GM19035 (cell line): Measurements from ENCODE around the gene TBCB.
"Not testable (repeated sequence)": the region's sequence is repeated elsewhere in the genome, so short reads cannot be mapped to it uniquely, and the experiment has no call there.

ENCODE experiments used
- ATAC-seq: cut with Tn5 transposase; IDR thresholded peaks from one replicate; pipeline ENCODE4 v1.9.1; 2021; ENCODE audit not compliant: unreplicated experiment

TBCB gene

DNA sequence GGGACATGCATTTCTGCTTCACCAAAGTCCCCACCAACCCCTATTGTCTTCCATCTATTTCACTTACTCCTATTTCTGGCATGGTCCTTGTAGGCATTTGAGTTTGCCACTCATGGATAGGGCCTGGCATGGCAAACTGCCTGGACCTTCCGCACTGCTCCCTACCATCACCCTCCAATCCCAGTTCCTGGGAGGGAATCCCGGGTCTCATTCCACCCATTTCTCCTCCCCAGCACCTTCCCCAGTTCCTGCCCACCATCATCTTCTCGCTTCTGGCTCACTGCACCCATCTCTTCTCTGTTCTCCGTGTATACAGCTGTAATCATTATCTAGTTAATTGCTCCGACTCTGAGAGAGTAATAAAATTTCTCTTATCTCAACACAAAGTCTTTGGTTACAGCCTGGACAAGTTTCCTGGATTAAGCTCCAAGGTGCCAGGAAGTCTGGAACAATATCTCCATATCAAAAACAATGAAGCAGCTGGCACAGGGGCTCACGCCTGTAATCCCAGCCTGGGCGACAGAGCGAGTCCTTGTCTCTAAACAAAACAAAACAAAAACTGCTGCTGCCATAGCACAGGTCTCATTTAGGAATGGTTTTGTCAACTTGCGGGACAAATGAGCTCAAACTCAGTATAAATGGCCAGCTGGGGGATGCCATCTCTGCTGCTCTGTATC lies 54.0 kb downstream of the TBCB start:
- no peak for ATAC-seq

DNA sequence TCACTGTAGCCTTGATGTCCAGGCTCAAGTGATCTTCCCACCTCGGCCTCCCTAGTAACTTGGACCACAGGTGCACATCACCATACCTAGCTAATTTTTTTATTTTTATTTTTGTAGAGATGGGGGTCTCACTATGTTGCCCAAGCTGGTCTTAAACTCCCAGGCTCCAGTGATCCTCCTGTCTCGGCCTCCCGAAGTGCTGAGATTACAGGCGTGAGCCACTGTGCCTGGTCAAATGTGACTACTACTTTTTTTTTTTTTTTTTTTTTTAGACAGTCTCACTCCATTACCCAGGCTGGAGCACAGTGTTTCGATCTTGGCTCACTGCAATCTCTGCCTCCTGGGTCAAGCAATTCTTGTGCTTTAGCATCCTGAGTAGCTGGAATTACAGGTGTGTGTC lies 57.6 kb downstream of the TBCB start:
- ATAC-seq = no peak

DNA sequence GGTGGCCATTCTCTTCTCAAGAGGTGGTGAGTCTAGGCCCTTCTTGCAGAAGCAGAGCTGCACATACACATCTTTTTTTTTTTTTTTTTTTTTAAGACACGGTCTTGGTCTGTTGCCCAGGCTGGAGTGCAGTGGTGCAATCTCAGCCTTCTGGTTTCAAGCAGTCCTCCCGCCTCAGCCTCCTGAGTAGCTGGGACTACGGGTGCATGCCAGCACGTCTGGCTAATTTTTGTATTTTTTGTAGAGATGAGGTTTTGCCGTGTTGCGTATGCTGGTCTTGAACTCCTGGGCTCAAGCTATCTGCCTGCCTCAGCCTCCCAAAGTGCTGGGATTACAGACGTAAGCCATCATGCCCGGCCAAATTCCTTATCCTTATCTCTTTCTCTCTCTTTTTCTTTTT lies 58.6 kb downstream of the TBCB start:
- not testable (repeated sequence) for ATAC-seq
